HepG2 (cell line): ENCODE measurements around the gene ENO2. TPM values are rescaled to one million over a fixed set of nuclear protein-coding genes. Genes with fewer than 3 reads are reported as not detected.

Source experiments
- ATAC-seq: fragments of 200-7000 bp; cut with Tn5 transposase; 3 replicates; pipeline ENCODE4 v1.9.1; 2020; ENCODE audit warnings: mild to moderate bottlenecking, moderate library complexity
- BruUV-seq: library from RNA; stranded (reverse); fragments of 400-500 nt; replicated peaks from 2 replicates; lab custom pipeline; 2021; lab: Mats Ljungman, UMichigan
- CTCF ChIA-PET: fragments of 300-600 bp; formaldehyde crosslinking; extraction: SDS; loops from one replicate; lab custom pipeline; 2021; ENCODE audit warnings: low total read pairs, inconsistent platforms, low intra/inter-chr PET ratio; lab: Yijun Ruan, JAX
- POLR2A ChIA-PET: fragments of 350-600 bp; sonication (Branson Sonifier 250); formaldehyde crosslinking; loops from one replicate; lab custom pipeline; 2020; ENCODE audit warnings: antibody characterized with exemption, inconsistent platforms; lab: Yijun Ruan, JAX
- DNase-seq: peaks from one replicate; pipeline ENCODE4 v3.0.0-alpha.2; 2015; ENCODE audit warnings: low spot score
- FAIRE-seq: peaks from 3 replicates; lab custom pipeline; 2011; peaks lifted over from hg19 to GRCh38; lab: Jason Lieb, UNC
- H2AFZ ChIP-seq: one replicate; pipeline ENCODE4 v1.6.1; 2011; ENCODE audit warnings: low read length, inconsistent platforms
- H3K27ac ChIP-seq: fragments of 300-600 bp; 3 replicates; pipeline ENCODE4 v1.8.0; 2011; ENCODE audit warnings: mixed run types, mild to moderate bottlenecking, mixed read lengths, low read length, inconsistent platforms; ENCODE audit not compliant: insufficient read depth; ENCODE audit errors: extremely low read length
- H3K27me3 ChIP-seq, 2 experiments: fragments of 200-600 bp in 1 of 2; 2 replicates in 1 of 2; 3 replicates in 1 of 2; pipeline versions ENCODE4 v1.6.0 to v1.8.0; 2011; ENCODE audit warnings: low read length in 2 of 2, mild to moderate bottlenecking in 2 of 2, moderate library complexity in 2 of 2, inconsistent platforms in 1 of 2; ENCODE audit not compliant: insufficient read depth in 2 of 2, control insufficient read depth in 1 of 2
- H3K36me3 ChIP-seq, 2 experiments: fragments of 200-600 bp in 1 of 2; replicated peaks in 1 of 2; 2 replicates in 1 of 2; 3 replicates in 1 of 2; pipeline versions ENCODE4 v1.5.1 to v1.8.0; 2011; ENCODE audit warnings: low read length in 2 of 2, inconsistent platforms in 1 of 2; ENCODE audit not compliant: insufficient read depth in 2 of 2, control insufficient read depth in 1 of 2
- H3K4me1 ChIP-seq: 2 replicates; pipeline ENCODE4 v1.5.1; 2012; ENCODE audit warnings: low read length, inconsistent platforms; ENCODE audit not compliant: insufficient read depth
- H3K4me2 ChIP-seq: 2 replicates; pipeline ENCODE4 v1.6.0; 2011; ENCODE audit warnings: low read depth, low read length, inconsistent platforms
- H3K4me3 ChIP-seq, 3 experiments: fragments of 200-600 bp in 1 of 3; sonication (generic), shearing (Covaris generic) in 1 of 3; replicated peaks in 1 of 3; 2 replicates each; pipeline ENCODE4 v1.5.1; 2011 to 2016; ENCODE audit warnings: low read length in 3 of 3, inconsistent platforms in 2 of 3, low read depth in 2 of 3, mild to moderate bottlenecking in 2 of 3, control low read depth in 1 of 3, mixed read lengths in 1 of 3; ENCODE audit not compliant: insufficient read depth in 1 of 3
- H3K79me2 ChIP-seq: one replicate; pipeline ENCODE4 v1.6.1; 2011; ENCODE audit warnings: low read length, inconsistent platforms; ENCODE audit not compliant: insufficient read depth
- H3K9ac ChIP-seq: 2 replicates; pipeline ENCODE4 v1.6.0; 2011; ENCODE audit warnings: mild to moderate bottlenecking, low read depth, low read length, inconsistent platforms; ENCODE audit not compliant: insufficient read depth
- H3K9me3 ChIP-seq: 2 replicates; pipeline ENCODE4 v1.5.1; 2012; ENCODE audit warnings: mild to moderate bottlenecking, low read length
- H4K20me1 ChIP-seq: 2 replicates; pipeline ENCODE4 v1.6.0; 2011; ENCODE audit warnings: inconsistent platforms, mild to moderate bottlenecking, low read length, moderate library complexity; ENCODE audit not compliant: insufficient read depth
- TAF1 ChIP-seq: sonication (generic); formaldehyde crosslinking; IDR thresholded peaks from 2 replicates; pipeline ENCODE4 v1.4.0; 2020; ENCODE audit warnings: missing genetic modification reagents
- ZNF33A ChIP-seq: sonication (generic); formaldehyde crosslinking; IDR thresholded peaks from 2 replicates; pipeline ENCODE4 v1.5.1; 2020; ENCODE audit warnings: missing genetic modification reagents, mild to moderate bottlenecking, moderate library complexity, borderline replicate concordance
- WGBS: methylation state at CpG from one replicate; pipeline ENCODE4 v1.1.6; 2017; ENCODE audit warnings: low lambda C conversion rate; 5-methylcytosine and 5-hydroxymethylcytosine counted together
- in situ Hi-C: cut with HindIII; loops from 2 replicates; pipeline ENCODE4 v1.10.0; 2017; ENCODE audit warnings: low pct_unique_long_range_greater_than_20kb; ENCODE audit not compliant: extremely low pct_ligation_motif_present
- intact Hi-C: fragments of 100-400 bp; cut with micrococcal nuclease; formaldehyde crosslinking; loops from one replicate; pipeline ENCODE4 v1.10.0; 2022; ENCODE audit not compliant: unreplicated experiment
- polyA plus RNA-seq, 8 experiments: library from polyadenylated mRNA; depleted of rRNA in 3 of 8; stranded (reverse) in 7 of 8; unstranded in 1 of 8; fragments of >200 nt; fragmentation: Illumina TruSeq in 4 of 8; extraction: Trizol in 4 of 8; gene quantifications; 2 replicates each; pipeline versions ENCODE4 v1.2.1 to v1.2.3, GENCODE V29; 2011 to 2016; ENCODE audit warnings: low read depth in 4 of 8, missing spikeins in 1 of 8, mixed read lengths in 1 of 8; ENCODE audit not compliant: insufficient read depth in 1 of 8
- total RNA-seq, 5 experiments: library from RNA; depleted of rRNA; stranded (reverse); fragments of >200 nt; fragmentation: Illumina TruSeq; extraction: Trizol; gene quantifications; 2 replicates each; pipeline ENCODE4 v1.2.3, GENCODE V29; 2016; ENCODE audit warnings: low read depth in 1 of 5
- TF ChIP-seq, protein P1 (sequence below): sonication (generic); formaldehyde crosslinking; IDR thresholded peaks from 2 replicates; pipeline ENCODE4 v1.4.0; 2020; ENCODE audit warnings: missing genetic modification reagents, borderline replicate concordance

ENO2 gene
- total and polyA plus RNA-seq, 2 of the 13 experiments (the other 11 are each of a cell fraction or from before 2014, with no cell fraction given): 19.3 to 136 TPM

DNA sequence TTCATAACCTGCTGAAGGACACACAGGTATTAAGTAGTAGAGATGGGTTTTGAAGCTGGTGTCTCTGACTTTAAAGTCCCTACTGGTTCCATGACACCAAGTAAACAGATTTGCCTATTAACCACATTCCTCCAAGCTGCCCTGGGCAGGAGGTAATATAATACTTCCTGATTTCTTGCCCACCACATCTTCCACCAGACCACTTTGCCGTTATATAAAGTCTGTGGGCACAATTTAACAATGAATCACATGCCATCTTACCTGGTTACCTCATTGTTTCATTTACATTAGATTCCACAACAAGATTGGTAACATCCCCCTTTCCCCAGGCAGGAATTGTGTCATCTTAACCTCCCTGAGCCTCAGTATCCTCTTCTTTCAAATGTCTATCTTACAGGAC is 10.7 kb upstream of the ENO2 start:
- no peak overlapping the region for H3K27ac ChIP-seq
- BruUV-seq: no TSS peak
- H3K9ac ChIP-seq: no peak overlapping the region
- H4K20me1 ChIP-seq: no peaks in the 10 kb centered on the region
- 67% methylated on average over 1 of the region's 1 CpG for WGBS
- ChIA-PET POLR2A (interaction anchor here (1.3 to 2.2 kb wide), 2 partner anchors 12 to 40 kb away, joined by 3 to 10 read pairs; partner anchors contain the start of genes C12orf57 and RNU7-1), CTCF (no interaction called here)
- no peaks in the 10 kb centered on the region for H3K27me3 ChIP-seq
- H3K4me3 ChIP-seq: no peak overlapping the region
- peak overlapping the region; percentile 96 for H3K4me2 ChIP-seq
- H2AFZ ChIP-seq: peak overlapping the region; percentile 90
- in situ Hi-C loops: no loop called here
- intact Hi-C loops: no loop called here
- FAIRE-seq (no peak), DNase-seq (no peak), ATAC-seq (no peak)
- no peaks in the 10 kb centered on the region for H3K9me3 ChIP-seq
- H3K79me2 ChIP-seq: no peaks in the 10 kb centered on the region
- H3K4me1 ChIP-seq: peaks cover 66% of the 10 kb centered on the region
- no peaks in the 10 kb centered on the region for H3K36me3 ChIP-seq
- TF ChIP-seq TAF1 (CRISPR knock-in tag): no peak
- no peak for TF ChIP-seq ZNF33A (CRISPR knock-in tag)
- TF ChIP-seq, protein P1, sequence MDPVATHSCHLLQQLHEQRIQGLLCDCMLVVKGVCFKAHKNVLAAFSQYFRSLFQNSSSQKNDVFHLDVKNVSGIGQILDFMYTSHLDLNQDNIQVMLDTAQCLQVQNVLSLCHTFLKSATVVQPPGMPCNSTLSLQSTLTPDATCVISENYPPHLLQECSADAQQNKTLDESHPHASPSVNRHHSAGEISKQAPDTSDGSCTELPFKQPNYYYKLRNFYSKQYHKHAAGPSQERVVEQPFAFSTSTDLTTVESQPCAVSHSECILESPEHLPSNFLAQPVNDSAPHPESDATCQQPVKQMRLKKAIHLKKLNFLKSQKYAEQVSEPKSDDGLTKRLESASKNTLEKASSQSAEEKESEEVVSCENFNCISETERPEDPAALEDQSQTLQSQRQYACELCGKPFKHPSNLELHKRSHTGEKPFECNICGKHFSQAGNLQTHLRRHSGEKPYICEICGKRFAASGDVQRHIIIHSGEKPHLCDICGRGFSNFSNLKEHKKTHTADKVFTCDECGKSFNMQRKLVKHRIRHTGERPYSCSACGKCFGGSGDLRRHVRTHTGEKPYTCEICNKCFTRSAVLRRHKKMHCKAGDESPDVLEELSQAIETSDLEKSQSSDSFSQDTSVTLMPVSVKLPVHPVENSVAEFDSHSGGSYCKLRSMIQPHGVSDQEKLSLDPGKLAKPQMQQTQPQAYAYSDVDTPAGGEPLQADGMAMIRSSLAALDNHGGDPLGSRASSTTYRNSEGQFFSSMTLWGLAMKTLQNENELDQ (CRISPR knock-in tag): no peak
